ENCODE results near the gene HDLBP. TPM values are rescaled to one million over a fixed set of nuclear protein-coding genes. Genes with fewer than 3 reads are reported as not detected.

The HDLBP gene
- total RNA-seq, 4 donors from 2014 or later, result 303 to 490 (median 435) TPM

GRCh38 chr2:241307055-241307454, 8.4 kb downstream of the HDLBP start:
- Histone ChIP-seq H3K4me3 (replicated peaks in 1 of 3) (no peak overlapping the region), H3K36me3 (no peaks in the 10 kb centered on the region), H3K4me1 (peaks cover 10 to 16% of the 10 kb centered on the region in 2 donors), H3K9me3 (no peaks in the 10 kb centered on the region), H3K27ac (no peak overlapping the region), H3K27me3 (no peaks in the 10 kb centered on the region)
- no peak for DNase-seq
- TF ChIP-seq POLR2A (IDR thresholded peaks at IDR 0.05) (no peak), CTCF (IDR thresholded peaks at IDR 0.05) (no peak)
- 48 to 60% methylated on average over 6 of the region's 6 CpGs for WGBS, 2 donors
- intact Hi-C loops (cut with DNase I), result no loop called here

GRCh38 chr2:241304039-241304670, 11.3 kb downstream of the HDLBP start:
- no peaks in the 10 kb centered on the region for H3K27me3 ChIP-seq
- WGBS, 2 donors, result 87 to 89% methylated on average over 5 of the region's 5 CpGs
- no peaks in the 10 kb centered on the region for H3K36me3 ChIP-seq
- H3K9me3 ChIP-seq, result no peaks in the 10 kb centered on the region
- peaks cover 10 to 20% of the 10 kb centered on the region in 2 donors for H3K4me1 ChIP-seq
- intact Hi-C loops (cut with DNase I), result no loop called here
- H3K27ac ChIP-seq, result no peak overlapping the region
- no peak overlapping the region for H3K4me3 ChIP-seq (replicated peaks in 1 of 3)
- DNase-seq, result no peak
- no peak for TF ChIP-seq CTCF (IDR thresholded peaks at IDR 0.05)
- no peak for TF ChIP-seq POLR2A (IDR thresholded peaks at IDR 0.05)

GRCh38 chr2:241302759-241303651, 12.5 kb downstream of the HDLBP start:
- Histone ChIP-seq H3K4me1 (peaks cover 10 to 20% of the 10 kb centered on the region in 2 donors), H3K27ac (no peak overlapping the region), H3K36me3 (no peaks in the 10 kb centered on the region), H3K9me3 (no peaks in the 10 kb centered on the region), H3K27me3 (no peaks in the 10 kb centered on the region), H3K4me3 (replicated peaks in 1 of 3) (no peak overlapping the region)
- TF ChIP-seq POLR2A (IDR thresholded peaks at IDR 0.05) (no peak), CTCF (IDR thresholded peaks at IDR 0.05) (no peak)
- WGBS, 2 donors, result 66 to 78% methylated on average over 13 of the region's 13 CpGs
- DNase-seq, result peak; percentile 18 to 36
- intact Hi-C loops (cut with DNase I), result no loop called here

GRCh38 chr2:241302083-241302482, 13.4 kb downstream of the HDLBP start:
- H3K4me3 ChIP-seq (replicated peaks in 1 of 3), result no peak overlapping the region
- no peaks in the 10 kb centered on the region for H3K27me3 ChIP-seq
- H3K4me1 ChIP-seq, result peaks cover 8 to 20% of the 10 kb centered on the region in 2 donors
- TF ChIP-seq CTCF (IDR thresholded peaks at IDR 0.05), result no peak
- no peak for TF ChIP-seq POLR2A (IDR thresholded peaks at IDR 0.05)
- no peak overlapping the region for H3K27ac ChIP-seq
- no peaks in the 10 kb centered on the region for H3K9me3 ChIP-seq
- 69 to 73% methylated on average over 3 of the region's 3 CpGs for WGBS, 2 donors
- intact Hi-C loops (cut with DNase I), result no loop called here
- DNase-seq, result no peak
- no peaks in the 10 kb centered on the region for H3K36me3 ChIP-seq

GRCh38 chr2:241300000-241300399, 15.5 kb downstream of the HDLBP start:
- peaks cover 7 to 20% of the 10 kb centered on the region in 2 donors for H3K4me1 ChIP-seq
- intact Hi-C loops (cut with DNase I), result no loop called here
- DNase-seq, result no peak
- H3K36me3 ChIP-seq, result no peaks in the 10 kb centered on the region
- no peak for TF ChIP-seq CTCF (IDR thresholded peaks at IDR 0.05)
- no peak for TF ChIP-seq POLR2A (IDR thresholded peaks at IDR 0.05)
- no peak overlapping the region for H3K4me3 ChIP-seq (replicated peaks in 1 of 3)
- WGBS, 2 donors, result 86 to 92% methylated on average over 12 of the region's 12 CpGs
- no peaks in the 10 kb centered on the region for H3K27me3 ChIP-seq
- no peaks in the 10 kb centered on the region for H3K9me3 ChIP-seq
- no peak overlapping the region for H3K27ac ChIP-seq
